Measurements from ENCODE around the gene MAGI1. TPM values are rescaled to one million over a fixed set of nuclear protein-coding genes. Genes with fewer than 3 reads are reported as not detected.
"Not testable (repeated sequence)": the region's sequence is repeated elsewhere in the genome, so short reads cannot be mapped to it uniquely, and the experiment has no call there.

The MAGI1 gene
- total RNA-seq, 1 experiment from 2014 or later = 16.9 TPM

DNA sequence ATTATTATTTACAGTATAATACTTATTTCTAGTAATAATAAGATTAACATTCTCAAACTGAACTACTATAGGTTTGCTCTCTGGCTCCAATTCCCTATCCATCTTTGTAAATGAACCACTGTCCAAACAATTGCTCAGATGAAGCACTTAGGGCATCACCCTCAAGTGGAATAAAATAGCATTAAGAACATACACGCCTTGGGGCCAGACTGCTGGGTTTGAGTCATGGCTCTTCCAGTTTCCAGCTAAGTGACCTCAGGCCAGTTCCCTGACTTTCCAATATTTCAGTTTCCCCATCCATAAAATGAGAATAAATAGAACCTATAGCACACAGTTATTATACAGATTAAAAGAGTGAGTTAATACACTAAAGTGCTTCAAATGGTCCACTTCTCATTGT is 507.2 kb downstream of the MAGI1 start:
- H3K27ac ChIP-seq = no peak overlapping the region
- H3K9me3 ChIP-seq (replicated peaks) = no peaks in the 10 kb centered on the region
- H3K27me3 ChIP-seq = no peaks in the 10 kb centered on the region
- H3K4me1 ChIP-seq = peaks cover 6% of the 10 kb centered on the region
- peak in 1 of 2 experiments; percentile 6 for DNase-seq
- H3K4me3 ChIP-seq = no peak overlapping the region
- H3K36me3 ChIP-seq = no peaks in the 10 kb centered on the region

DNA sequence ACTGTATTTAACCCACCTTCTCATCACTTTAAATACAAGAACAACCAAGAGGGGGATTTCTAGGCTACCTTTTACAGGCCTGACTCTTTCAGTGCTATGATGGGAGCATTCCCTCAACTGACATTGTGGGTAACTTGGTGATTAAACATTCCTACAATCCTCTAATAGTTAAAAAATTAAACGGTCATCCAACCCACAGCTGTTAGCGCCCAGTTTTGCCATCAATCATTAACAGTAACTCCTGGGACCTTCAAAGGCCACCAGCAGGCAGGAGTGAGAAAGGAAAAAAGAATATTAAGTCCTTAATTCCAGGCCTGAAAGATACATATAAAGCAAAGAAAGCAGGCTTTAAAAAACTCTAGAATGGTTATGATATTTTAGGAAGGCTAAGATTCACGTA is 512.1 kb downstream of the MAGI1 start:
- Histone ChIP-seq H3K4me3 (no peak overlapping the region), H3K9me3 (replicated peaks) (no peaks in the 10 kb centered on the region), H3K27me3 (no peaks in the 10 kb centered on the region), H3K36me3 (no peaks in the 10 kb centered on the region), H3K4me1 (peaks cover 35% of the 10 kb centered on the region), H3K27ac (peak overlapping the region; percentile 7; the same call in 1 of the 2 replicates)
- peak; percentile 20 to 52 for DNase-seq

DNA sequence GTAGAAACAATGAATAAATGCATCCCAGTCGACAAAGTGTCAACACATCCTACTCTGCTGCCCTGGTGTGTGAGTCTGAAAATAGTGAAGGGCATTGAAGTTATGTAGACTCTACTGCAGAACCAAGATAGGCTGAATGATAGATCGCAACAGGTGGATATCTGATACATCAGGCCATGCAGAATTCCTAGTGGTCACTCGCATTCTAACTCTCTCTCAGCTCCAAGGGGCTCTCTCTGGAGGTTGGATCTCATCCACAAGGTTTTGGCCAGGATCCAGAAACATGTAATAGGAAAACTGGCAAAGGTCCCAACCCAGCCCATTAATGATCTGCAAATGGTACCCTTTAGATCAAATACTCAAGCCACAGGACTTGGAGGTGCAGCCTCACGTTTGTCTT is 514.1 kb downstream of the MAGI1 start:
- Histone ChIP-seq H3K27ac (peak overlapping the region; percentile 44), H3K4me3 (no peak overlapping the region), H3K4me1 (peaks cover 35% of the 10 kb centered on the region), H3K9me3 (replicated peaks) (no peaks in the 10 kb centered on the region), H3K27me3 (no peaks in the 10 kb centered on the region), H3K36me3 (no peaks in the 10 kb centered on the region)
- DNase-seq = peak; percentile 78 to 92

DNA sequence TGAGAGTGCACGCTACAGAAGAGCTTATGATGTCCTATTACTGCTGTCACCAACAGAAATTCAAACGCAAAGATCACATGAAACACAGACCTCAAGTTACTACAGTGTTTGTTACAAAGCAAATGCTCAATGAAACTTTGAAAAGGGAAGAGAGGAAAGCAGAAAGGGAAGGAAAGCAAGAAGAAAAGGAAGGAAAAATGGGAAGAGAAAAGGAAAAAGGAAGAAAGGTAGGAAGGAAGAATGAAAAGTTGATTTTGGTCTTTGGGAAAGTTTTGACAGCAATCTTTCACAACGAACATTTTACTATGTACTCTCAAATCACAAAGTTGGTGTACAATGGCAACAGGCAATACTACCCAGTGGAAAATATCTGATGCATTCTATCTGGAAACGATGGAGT is 514.8 kb downstream of the MAGI1 start:
- no peak for DNase-seq
- Histone ChIP-seq H3K27me3 (no peaks in the 10 kb centered on the region), H3K9me3 (replicated peaks) (no peaks in the 10 kb centered on the region), H3K4me3 (no peak overlapping the region), H3K36me3 (no peaks in the 10 kb centered on the region), H3K27ac (peak overlapping the region; percentile 44), H3K4me1 (peaks cover 35% of the 10 kb centered on the region)

DNA sequence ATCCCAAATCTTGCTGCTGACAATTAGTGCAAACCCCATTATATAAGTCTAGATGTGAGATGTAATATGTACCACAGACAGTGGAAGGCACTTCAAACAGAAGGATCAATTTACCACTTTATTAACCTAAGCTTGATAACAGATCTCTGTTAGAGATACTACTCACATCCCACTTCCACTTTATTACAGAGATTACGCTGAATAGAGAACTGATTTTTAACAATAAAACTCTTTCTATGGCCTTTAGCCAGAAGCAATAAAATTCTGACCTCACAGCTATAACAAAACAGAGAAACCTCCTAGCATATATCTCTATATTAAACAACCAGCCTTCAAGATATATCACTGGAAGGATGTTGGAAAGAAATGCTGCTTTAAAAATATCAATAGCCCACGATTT is 517.7 kb downstream of the MAGI1 start:
- Histone ChIP-seq H3K4me1 (peaks cover 24% of the 10 kb centered on the region), H3K9me3 (replicated peaks) (no peaks in the 10 kb centered on the region), H3K27me3 (no peaks in the 10 kb centered on the region), H3K27ac (no peak overlapping the region), H3K4me3 (no peak overlapping the region), H3K36me3 (no peaks in the 10 kb centered on the region)
- no peak for DNase-seq

DNA sequence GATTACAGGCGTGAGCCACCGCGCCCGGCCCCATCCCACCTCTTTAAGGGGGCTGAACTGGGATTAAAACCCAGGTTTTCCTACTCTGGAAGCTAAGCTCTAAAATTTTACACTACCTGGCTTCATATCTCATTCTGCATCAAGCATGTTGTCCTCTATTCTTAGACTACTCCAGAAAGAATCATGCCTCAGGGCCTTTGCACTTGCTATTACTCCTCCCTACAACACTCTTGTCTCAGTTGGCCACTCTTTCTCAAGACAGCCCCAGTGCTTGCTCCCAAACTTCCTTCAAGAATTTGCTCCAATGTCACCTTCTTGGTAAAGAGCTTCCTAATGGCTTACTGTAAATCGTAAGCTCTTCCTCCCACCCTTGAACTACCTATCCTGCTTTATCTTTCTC is 521.7 kb downstream of the MAGI1 start:
- H3K4me1 ChIP-seq = no peaks in the 10 kb centered on the region
- no peaks in the 10 kb centered on the region for H3K27me3 ChIP-seq
- no peak overlapping the region for H3K4me3 ChIP-seq
- no peak for DNase-seq
- H3K9me3 ChIP-seq (replicated peaks) = no peaks in the 10 kb centered on the region
- H3K27ac ChIP-seq = no peak overlapping the region
- no peaks in the 10 kb centered on the region for H3K36me3 ChIP-seq

DNA sequence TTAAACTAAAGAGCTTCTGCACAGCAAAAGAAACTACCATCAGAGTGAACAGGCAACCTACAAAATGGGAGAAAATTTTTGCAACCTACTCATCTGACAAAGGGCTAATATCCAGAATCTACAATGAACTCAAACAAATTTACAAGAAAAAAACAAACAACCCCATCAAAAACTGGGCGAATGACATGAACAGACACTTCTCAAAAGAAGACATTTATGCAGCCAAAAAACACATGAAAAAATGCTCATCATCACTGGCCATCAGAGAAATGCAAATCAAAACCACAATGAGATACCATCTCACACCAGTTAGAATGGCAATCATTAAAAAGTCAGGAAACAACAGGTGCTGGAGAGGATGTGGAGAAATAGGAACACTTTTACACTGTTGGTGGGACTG is 524.4 kb downstream of the MAGI1 start:
- not testable (repeated sequence) for H3K4me1 ChIP-seq; H3K27ac ChIP-seq; H3K4me3 ChIP-seq; DNase-seq; H3K27me3 ChIP-seq; H3K36me3 ChIP-seq; H3K9me3 ChIP-seq (replicated peaks)

DNA sequence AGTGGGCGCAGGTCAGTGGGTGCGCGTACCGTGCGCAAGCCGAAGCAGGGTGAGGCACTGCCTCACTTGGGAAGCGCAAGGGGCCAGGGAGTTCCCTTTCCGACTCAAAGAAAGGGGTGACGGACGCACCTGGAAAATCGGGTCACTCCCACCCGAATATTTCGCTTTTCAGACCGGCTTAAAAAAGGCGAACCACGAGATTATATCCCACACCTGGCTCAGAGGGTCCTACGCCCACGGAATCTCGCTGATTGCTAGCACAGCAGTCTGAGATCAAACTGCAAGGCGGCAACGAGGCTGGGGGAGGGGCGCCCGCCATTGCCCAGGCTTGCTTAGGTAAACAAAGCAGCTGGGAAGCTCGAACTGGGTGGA is 529.3 kb downstream of the MAGI1 start:
- not testable (repeated sequence) for H3K9me3 ChIP-seq (replicated peaks); H3K27me3 ChIP-seq; H3K4me1 ChIP-seq; H3K4me3 ChIP-seq; DNase-seq; H3K27ac ChIP-seq; H3K36me3 ChIP-seq

DNA sequence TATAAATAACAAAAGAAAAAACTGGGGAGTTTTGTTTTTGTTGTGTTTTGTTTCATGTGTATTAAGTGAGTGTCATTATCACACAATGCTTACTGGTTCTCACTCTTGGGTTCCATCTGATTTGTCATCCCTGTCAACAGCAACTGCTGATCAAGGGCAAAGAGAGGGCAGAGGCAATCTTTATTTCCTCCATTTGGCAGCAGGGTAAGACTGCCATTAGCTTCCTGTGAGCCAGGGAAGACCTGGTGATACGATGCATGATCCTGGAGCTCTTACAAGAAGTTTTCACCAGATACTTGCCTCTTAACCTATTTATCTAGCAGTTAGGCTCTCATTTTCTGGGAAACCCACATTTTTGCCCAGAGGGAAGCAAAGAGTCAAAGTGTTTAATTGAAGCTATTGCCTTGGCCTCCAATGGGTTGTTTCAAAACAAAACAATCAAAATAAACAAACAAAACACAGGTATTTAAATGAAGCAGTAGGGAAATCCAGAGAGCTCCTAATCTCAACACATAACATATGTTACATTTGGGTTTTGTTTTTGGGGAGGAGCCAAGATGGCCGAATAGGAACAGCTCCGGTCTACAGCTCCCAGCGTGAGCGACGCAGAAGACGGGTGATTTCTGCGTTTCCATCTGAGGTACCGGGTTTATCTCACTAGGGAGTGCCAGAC is 529.8 kb downstream of the MAGI1 start:
- no peak for DNase-seq
- Histone ChIP-seq H3K4me1 (no peaks in the 10 kb centered on the region), H3K36me3 (no peaks in the 10 kb centered on the region), H3K27ac (no peak overlapping the region), H3K27me3 (no peaks in the 10 kb centered on the region), H3K4me3 (no peak overlapping the region), H3K9me3 (replicated peaks) (no peaks in the 10 kb centered on the region)

DNA sequence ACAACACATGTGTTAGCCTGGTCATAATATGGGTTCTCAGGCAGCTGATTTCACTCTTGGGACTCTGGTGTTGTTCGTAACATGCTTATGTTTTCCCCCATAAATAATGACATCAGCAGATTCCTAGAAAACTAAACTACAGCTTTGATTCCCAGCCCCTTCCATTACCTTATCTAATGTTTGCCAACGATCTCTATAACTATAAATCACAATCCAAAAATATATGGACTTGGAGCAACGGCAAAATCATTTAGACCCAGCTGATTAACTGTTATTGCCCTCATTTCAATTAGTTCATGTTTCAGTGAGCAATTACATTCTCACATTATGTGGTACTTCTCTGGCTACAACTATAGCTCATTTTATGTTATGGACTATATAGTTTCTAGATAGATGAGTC is 531.3 kb downstream of the MAGI1 start:
- Histone ChIP-seq H3K4me3 (no peak overlapping the region), H3K9me3 (replicated peaks) (no peaks in the 10 kb centered on the region), H3K36me3 (no peaks in the 10 kb centered on the region), H3K27ac (no peak overlapping the region), H3K27me3 (no peaks in the 10 kb centered on the region), H3K4me1 (no peaks in the 10 kb centered on the region)
- no peak for DNase-seq

DNA sequence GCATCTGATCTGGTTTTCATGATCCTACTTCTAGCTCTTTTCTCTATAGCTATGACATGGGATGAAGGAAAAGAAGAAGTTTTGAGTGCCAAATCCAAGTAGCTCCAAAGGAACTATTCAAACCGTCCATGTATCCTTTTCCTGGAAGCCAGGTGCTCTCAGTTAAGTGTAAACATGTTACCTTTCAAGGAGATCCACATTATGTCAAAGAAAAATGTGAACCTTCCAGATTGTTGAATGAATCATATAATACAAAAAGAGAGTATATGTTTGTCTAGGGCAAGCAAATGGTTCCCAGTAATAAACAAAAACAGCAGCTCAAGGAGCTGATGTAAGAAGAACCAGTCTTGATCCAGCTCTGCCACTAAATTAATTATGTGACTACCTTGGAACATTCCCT is 534.9 kb downstream of the MAGI1 start:
- no peaks in the 10 kb centered on the region for H3K27me3 ChIP-seq
- no peaks in the 10 kb centered on the region for H3K4me1 ChIP-seq
- DNase-seq = no peak
- H3K27ac ChIP-seq = no peak overlapping the region
- no peak overlapping the region for H3K4me3 ChIP-seq
- no peaks in the 10 kb centered on the region for H3K36me3 ChIP-seq
- no peaks in the 10 kb centered on the region for H3K9me3 ChIP-seq (replicated peaks)

DNA sequence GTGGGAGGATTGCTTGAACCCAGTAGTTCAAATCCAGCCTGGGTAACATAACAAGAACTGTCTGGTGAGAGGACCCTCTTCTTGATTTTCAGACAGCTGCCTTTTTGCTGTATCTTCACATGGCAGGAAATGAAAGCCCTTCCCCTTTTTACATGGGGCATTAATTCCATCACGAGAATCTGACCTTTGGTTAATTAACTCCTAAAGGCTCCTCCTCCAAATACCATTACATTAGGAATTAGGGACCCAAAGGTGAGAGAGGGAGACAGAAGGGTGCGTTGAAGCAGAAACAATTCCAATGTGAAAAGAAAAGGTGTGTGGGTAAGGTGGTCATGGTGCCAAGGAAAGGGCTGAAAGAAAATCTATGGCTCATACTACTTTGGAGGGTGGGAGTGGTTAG is 536.2 kb downstream of the MAGI1 start:
- no peak overlapping the region for H3K4me3 ChIP-seq

DNA sequence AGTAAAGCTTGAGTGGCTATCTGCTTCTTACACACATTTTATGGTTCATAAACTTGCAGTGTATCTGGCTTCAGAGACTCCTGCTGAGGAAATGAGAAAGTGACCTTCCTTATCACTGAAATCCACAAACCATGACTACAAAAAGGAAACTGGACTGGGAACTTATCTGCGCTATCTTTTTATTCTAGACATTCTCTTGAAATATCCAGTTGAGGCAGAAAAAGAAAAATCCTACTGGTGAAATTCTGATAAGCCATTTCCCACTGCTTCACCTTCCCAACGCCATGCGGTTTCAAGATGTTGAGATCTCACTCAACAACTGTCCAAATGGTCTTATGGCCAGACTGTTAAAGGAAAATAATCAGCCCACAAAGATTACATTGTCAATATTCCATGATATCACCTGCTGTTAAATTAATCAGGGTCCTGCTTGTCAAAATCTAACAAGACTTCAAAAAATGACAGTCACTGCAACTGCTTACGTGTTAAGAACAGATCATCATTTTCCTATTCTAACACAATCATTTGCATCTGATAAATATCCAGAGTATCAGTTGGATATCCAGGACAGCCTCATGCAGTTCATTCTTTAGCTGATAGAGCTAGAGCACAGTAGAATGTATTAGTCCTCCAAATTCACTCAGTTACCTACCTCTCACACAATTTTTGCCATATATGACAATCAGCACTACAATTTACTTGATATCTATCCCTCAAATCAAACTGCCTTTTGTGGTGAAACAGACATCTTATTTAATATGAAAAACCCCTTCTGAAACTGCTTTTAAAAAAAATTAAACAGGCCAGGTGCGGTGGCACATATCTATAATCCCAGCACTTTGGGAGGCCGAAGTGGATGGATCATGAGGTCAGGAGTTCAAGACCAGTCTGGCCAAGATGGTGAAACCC is 538.1 kb downstream of the MAGI1 start:
- Histone ChIP-seq H3K9me3 (replicated peaks) (no peaks in the 10 kb centered on the region), H3K27ac (no peak overlapping the region), H3K36me3 (no peaks in the 10 kb centered on the region), H3K4me3 (no peak overlapping the region), H3K4me1 (no peaks in the 10 kb centered on the region), H3K27me3 (no peaks in the 10 kb centered on the region)
- no peak for DNase-seq

More for the DNA sequence above, 536.2 kb downstream of the MAGI1 start:
- DNase-seq = no peak
- Histone ChIP-seq H3K36me3 (no peaks in the 10 kb centered on the region), H3K27ac (no peak overlapping the region), H3K9me3 (replicated peaks) (no peaks in the 10 kb centered on the region), H3K4me1 (no peaks in the 10 kb centered on the region), H3K27me3 (no peaks in the 10 kb centered on the region)

DNA sequence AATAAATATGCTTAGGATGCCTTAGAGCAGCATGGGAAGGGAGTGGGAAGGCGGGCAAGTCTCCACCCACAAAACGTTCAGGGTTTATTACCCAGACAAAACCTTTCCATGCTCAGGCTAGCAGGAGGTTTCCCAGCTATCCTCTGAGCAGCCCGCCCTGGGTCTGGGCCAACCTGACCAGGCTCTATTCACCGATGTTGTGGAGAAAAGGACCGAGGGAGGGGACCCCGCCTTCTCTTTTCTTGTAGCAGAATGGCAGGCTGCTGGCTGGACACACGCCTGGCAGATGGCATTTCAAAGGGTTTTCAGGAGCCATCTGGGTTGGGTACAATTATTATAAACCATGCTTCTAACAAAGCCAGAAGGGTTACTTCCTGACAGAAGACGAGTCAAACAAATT is 540.9 kb downstream of the MAGI1 start:
- no peak for DNase-seq
- no peaks in the 10 kb centered on the region for H3K27me3 ChIP-seq
- H3K4me1 ChIP-seq = no peaks in the 10 kb centered on the region
- no peaks in the 10 kb centered on the region for H3K9me3 ChIP-seq (replicated peaks)
- H3K27ac ChIP-seq = no peak overlapping the region
- no peaks in the 10 kb centered on the region for H3K36me3 ChIP-seq
- no peak overlapping the region for H3K4me3 ChIP-seq

DNA sequence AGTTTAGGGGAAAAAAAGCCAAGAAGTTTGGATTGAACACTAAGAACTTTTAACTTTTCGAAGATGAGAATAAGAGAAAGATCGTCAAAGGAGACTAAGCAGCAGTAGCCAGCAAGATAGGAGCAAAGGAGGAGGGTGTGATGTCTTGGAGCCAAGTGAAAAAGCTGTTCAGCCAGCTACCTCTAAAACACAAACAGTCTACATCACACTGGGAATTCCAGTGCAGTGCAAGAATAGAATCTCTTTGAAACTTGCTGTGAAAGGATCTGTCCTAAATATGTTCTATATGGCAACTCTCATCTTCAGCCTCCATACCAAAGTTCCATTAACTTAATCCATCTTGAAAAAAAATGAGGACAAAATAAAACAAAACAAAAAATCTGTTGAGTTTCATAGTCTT is 541.5 kb downstream of the MAGI1 start:
- Histone ChIP-seq H3K4me1 (no peaks in the 10 kb centered on the region), H3K27me3 (no peaks in the 10 kb centered on the region), H3K27ac (no peak overlapping the region), H3K4me3 (no peak overlapping the region), H3K36me3 (no peaks in the 10 kb centered on the region), H3K9me3 (replicated peaks) (no peaks in the 10 kb centered on the region)
- DNase-seq = no peak

DNA sequence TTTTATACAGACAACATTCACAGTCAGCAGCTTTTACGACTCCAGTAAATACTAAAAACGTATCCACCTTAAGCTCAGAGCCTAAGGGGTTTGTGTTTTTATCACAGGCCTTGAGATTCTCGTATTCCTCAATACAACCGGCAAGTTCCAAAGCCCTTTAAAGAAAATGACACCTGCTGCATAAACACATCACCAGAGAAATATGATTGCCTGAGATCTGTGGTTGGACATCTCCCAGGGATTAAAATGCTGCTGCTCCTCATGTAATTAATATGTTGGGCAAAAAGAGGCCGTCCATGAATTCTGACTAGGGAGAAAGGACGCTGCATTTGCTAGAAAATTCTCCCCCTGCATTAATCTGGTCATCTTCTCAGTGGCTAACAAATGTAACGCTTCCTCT is 544.8 kb downstream of the MAGI1 start:
- no peak overlapping the region for H3K4me3 ChIP-seq
- H3K9me3 ChIP-seq (replicated peaks) = no peaks in the 10 kb centered on the region
- no peak overlapping the region for H3K27ac ChIP-seq
- H3K36me3 ChIP-seq = no peaks in the 10 kb centered on the region
- H3K27me3 ChIP-seq = no peaks in the 10 kb centered on the region
- no peak for DNase-seq
- no peaks in the 10 kb centered on the region for H3K4me1 ChIP-seq

All from SJCRH30 (cell line).